SK-N-SH (cell line): ENCODE data around the gene WIPF3.

Experiments
- CTCF ChIP-seq: fragments of 200-600 bp; sonication (generic); IDR thresholded peaks from 2 replicates; pipeline ENCODE4 v1.6.1; 2017; ENCODE audit warnings: antibody characterized with exemption, mild to moderate bottlenecking, moderate library complexity
- NRF1 ChIP-seq: IDR thresholded peaks from 2 replicates; pipeline ENCODE4 v1.6.1; 2012; ENCODE audit warnings: low read depth, mild to moderate bottlenecking, low read length
- POLR2AphosphoS5 ChIP-seq: IDR thresholded peaks from 2 replicates; pipeline ENCODE4 v1.6.1; 2012; ENCODE audit warnings: low read depth, low read length

GRCh38 chr7:29797112-29797944 lies 9.0 kb upstream of the WIPF3 start:
- TF ChIP-seq POLR2AphosphoS5 (no peak), NRF1 (no peak), CTCF (no peak)
